Measurements from ENCODE around the gene RAET1G.
"Not testable (repeated sequence)": the region's sequence is repeated elsewhere in the genome, so short reads cannot be mapped to it uniquely, and the experiment has no call there.

RAET1G gene

GRCh38 chr6:149933036-149933435 lies 10.1 kb upstream of the RAET1G start:
- no peak for DNase-seq

- no peak for DNase-seq
Measured at GRCh38 chr6:149931501-149931900, 8.6 kb upstream of the RAET1G start.

- DNase-seq: peak in 1 of 2 experiments; percentile 29
Measured at GRCh38 chr6:149929422-149929821, 6.5 kb upstream of the RAET1G start.

DNA sequence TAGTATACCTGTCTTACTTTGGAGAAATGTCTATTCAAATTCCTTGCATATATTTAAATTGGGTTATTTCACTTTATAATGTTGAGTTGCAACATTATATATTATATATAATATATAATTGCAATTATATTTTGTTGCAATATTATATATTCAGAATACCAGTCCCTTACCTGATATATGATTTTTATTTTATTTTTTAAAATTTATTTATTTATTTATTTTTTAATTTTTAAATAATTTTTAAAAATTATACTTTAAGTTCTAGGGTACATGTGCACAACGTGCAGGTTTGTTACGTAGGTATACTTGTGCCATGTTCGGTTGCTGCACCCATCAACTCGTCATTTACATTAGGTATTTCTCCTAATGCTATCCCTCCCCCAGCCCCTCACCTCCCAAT lies 4.1 kb upstream of the RAET1G start:
- DNase-seq: not testable (repeated sequence)

DNA sequence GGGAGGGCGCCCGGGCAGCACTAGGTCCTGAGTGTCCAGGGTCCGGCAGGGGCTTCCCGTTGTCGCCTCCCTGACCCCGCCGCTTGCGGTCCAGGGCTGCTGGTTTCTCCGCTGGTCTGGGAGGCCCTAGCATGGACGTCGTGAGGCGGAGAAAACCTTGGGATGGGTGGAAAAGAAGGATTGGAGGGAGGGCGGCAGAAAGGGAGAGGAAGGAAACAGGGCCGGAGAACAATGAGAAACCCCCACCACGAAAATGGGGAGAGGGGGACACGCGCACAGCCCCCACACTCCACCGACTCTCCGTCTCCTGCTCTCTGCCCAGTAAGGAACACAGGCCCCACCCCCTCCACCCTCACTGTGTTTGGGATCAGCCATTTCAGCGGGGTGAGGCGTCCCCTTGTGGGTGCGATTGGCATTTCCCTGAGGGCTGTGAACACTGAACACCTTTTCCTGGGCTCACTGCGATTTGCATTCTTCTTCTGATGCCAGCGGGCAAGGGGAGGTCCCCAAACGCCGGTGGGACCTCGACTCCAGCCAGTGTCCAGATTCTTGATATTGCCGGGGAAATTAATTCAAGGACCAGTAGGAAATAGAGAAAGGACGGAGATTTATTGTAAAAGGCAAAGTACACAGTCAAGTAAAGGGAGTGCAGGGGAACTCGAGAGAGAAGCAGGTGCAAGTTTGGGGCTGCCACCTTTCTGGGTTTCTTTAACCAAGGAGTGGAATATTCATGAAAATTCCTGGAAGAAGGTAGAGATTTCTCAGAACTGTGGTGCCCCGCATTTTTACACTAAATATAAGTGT lies 3.3 kb upstream of the RAET1G start:
- DNase-seq: peak; percentile 74

DNA sequence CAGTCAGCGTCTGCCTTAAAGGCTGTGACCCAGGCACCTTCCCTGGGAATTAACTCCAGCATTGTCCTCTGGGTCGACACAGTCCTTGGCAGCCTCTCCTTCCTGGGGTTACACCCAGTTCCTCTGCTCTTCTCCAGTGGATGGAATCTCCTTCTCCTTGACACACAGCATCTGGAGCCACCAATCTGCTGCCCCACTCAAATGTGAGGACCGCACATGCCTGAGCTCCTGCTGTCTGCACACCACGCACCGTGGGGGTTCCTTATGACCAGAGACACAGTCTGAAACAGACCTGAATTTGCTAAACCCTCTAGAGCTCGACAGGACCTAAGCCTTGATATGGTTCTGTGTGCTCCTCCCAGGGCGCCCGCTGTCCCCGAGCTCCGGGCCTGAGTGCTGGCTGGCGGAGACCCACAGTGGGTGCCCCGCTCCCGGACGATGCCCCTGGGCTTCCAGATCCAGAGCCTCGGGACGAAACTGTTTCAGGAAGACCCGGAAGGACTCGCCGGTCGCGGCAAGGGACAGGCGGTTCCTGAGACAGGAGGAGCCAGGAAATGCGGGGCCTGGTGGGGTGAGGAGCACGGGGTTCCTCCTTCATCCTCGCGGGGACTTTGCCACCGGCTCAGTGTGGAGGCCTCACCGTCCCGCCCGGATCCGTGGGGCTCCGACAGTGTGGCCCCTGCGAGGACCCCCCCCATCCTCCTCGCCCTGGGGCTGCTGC lies 2.5 kb upstream of the RAET1G start:
- DNase-seq: no peak

- no peak for DNase-seq
Measured at GRCh38 chr6:149924933-149925252, 2.0 kb upstream of the RAET1G start.

DNA sequence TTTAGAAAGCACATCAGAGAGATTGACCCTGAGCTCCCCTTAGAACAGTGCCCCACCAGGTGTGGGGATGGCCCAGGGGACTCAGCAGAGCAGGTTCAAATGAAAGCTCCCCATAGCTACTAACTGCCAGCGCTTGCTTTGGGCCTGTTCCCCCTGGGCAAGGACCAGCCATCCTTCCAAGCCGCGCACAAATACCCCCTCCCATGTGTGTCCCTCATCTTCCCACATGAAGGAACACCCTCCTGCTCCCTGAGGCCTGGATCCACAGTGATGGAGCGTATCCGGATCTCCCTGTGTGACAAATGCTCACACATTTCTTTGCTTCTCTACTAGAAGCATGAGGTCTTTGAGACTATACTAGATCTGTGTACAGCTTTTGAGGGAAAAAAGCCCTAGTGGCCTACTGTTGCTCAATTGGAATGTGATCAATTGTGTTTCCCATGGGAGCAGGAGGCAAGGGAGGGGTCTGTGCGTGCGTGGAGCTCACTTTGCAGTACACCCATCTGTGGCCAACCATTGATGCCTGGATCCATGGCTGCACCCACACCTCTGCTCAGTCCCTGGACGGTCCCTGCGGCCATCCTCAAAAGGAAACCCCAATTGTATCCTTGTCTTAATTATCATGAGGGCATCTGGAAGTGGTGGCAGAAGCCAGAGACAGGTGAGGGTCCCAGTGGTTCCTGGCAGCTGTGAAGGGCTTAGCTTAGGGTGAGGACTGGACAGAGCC lies 1.4 kb upstream of the RAET1G start:
- DNase-seq: no peak

GRCh38 chr6:149923327-149923986 lies 536 bp upstream of the RAET1G start:
- DNase-seq: no peak

- DNase-seq: not testable (repeated sequence)
Measured at GRCh38 chr6:149922091-149922490, 830 bp downstream of the RAET1G start.

DNA sequence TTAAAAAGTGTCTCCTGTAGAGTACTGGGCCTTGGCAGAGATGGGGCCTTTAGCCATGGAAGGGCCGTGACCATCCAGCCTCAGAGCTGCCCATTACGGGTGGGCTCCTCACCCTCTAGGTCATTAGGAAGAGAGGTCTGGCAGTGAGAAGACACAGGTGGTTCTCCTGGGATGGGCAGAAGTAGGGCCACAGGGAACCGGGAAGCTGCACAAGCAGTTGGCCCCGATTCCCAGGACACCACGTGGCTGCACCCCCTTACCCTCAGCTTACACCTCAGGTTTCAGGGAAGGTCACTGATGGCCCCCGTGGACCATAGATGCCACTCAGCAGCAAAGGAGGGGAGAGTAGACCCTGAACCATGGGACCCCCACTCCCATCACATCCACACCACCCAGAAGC lies 1.6 kb downstream of the RAET1G start:
- DNase-seq: no peak

DNA sequence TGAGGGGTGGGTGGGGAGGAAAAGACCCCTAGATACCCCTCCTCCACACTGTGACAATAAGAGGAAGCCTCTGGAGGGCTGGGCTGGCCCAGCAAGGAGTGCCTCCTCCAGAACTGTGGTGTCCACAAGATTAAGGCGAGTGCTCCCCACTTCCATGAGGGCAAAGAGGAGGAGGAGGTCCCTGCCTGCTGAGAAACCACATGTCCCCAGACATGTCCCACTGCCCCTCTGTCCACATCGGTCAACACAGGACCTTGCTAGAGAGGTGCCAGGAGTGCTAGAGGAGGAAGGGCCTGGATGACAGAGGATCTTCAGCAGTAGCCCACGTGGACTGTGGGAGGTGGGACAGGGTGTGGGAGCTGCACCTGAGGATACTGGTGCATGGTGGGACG lies 3.1 kb downstream of the RAET1G start:
- no peak for DNase-seq

- DNase-seq: not testable (repeated sequence)
Measured at GRCh38 chr6:149919126-149919833, 3.6 kb downstream of the RAET1G start.

- DNase-seq: no peak
Measured at GRCh38 chr6:149918151-149918905, 4.6 kb downstream of the RAET1G start.

DNA sequence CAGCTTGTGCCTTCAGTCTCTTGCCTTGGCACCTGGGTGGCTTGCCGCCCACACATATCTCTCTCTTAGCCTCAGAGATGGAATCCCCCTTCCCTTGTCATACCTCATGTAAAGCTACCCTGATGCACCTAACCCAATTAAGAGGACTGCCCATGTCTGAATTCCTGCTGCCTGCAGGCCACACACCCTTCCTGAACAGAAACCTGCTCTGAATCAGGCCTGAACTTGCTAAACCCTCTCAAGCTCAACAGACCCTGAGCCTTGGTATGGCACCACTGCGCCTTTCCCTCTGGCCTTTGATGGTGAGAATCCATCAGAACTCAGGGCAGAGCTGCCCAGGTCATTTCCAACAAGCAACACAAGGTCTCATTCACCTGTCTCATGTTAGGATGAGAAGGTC lies 5.2 kb downstream of the RAET1G start:
- no peak for DNase-seq

DNA sequence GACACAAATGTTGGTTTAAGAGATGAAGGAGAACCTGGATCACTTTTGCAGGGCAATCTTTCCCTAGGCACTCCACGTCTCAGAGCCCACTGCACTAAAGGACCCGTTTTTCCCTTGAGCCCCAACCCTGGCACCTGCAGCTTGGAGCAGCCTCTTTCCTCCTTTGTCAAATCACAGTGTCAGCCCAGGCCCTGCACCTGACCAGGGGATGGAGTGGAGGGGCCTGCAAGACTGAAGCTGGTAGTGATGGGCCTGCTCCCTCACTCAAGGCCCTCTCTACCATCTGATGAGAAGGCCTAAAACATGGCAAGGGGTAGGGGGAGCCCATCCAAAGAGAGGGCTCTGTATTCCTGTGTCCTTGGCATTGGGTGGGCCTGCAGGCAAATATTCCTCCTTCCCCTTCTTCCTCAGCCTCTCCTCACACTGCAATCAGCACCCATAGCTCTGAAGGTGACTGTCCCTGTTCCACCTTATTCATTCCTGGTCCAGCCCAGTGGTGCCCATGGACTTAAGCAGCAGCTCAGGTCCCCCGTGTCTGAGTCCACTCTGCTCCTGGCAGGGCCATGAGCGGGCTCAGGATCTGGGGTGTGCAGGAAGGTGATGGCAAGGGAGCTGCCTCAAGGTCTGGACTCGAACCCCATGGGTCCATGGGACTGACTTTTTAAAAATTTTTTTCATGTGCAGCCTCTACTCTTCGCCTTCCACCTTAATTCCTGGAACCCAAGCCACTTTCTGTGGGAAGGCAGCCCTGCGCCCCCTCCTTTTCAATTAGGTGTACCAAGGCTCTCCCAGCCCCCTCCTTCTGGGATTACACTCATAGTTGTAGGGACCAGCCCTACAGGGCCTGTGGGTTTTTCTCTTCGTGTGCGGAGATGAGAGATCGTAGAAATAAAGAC lies 6.7 kb downstream of the RAET1G start:
- DNase-seq: no peak

GRCh38 chr6:149913540-149914240 lies 9.2 kb downstream of the RAET1G start:
- no peak for DNase-seq

GRCh38 chr6:149913085-149913484 lies 9.8 kb downstream of the RAET1G start:
- DNase-seq: no peak

DNA sequence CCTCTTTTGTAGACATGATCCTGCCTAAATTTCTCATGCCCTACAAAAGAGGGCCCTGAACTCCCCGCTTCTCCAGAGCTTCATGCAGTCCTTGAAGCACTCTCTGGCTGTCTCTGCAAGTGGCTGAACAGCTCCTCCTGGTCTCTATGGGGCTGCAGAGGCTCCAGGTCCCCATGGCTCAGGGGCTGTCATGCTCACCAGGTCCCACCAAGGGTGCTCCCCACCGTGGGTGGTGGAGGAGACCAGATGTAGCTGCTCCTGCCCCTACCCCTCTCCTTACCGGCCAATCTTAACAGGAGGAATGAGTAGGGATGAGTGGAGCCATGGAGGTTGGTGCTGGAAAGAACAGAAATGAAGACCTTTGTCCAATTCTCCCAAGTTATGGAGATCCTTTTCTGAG lies 10.2 kb downstream of the RAET1G start:
- not testable (repeated sequence) for DNase-seq

DNA sequence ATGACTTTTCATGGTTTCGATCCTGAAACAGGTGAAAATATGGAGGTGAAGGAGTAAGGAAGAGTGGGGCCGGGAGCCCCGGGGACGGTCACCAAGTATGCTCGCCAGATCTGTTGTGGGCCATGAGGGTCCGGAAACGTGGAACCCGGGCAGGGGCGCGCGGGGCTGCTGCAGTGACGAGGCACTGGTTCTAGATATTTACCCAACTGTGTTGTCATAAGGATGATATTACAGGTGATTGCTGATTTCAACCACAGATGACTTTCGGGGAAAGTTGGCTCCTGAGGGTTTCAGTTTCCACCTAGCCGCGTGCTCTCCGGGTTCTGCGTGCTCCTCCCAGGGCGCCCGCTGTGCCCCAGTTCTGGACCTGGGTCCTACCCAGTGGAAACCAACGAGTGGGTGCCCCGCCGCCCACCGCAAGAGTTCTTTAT lies 12.2 kb downstream of the RAET1G start:
- DNase-seq: no peak
